Smooth muscle cell of bladder (primary cell): ENCODE results near the gene TEPSIN. TPM values are rescaled to one million over a fixed set of nuclear protein-coding genes. Genes with fewer than 3 reads are reported as not detected.

Experiments used
- total RNA-seq: library from RNA; depleted of rRNA; stranded (reverse); fragments of >200 nt; gene quantifications from 2 replicates; pipeline ENCODE4 v1.2.3, GENCODE V29; 2014

Gene TEPSIN
- total RNA-seq = 9.2 and 13.8 TPM in 2 replicates

GRCh38 chr17:81238815-81239713, at the start of gene TEPSIN, which contains the start of gene NDUFAF8:
Gene TEPSIN, minus strand, starts transcription at chr17:81239055. Its CDS starts 22 bp downstream, at chr17:81239033.
Gene NDUFAF8, plus strand, starts transcription at chr17:81239318. Its CDS starts 46 bp downstream, at chr17:81239364.

GRCh38 chr17:81222906-81223761, 15.7 kb downstream of the TEPSIN start, which contains the start of gene CEP131:
Gene CEP131, minus strand, starts transcription at chr17:81222965. Its CDS starts 2,909 bp downstream, at chr17:81220056.

Other genes starting within 250 kb of the TEPSIN start
- gene CHMP6, start 247.2 kb downstream of the TEPSIN start, total RNA-seq = 9.0 and 9.8 TPM in 2 replicates
- gene BAIAP2, start 203.9 kb downstream of the TEPSIN start, total RNA-seq = 9.4 and 12.7 TPM in 2 replicates
- gene PVALEF, start 73.5 kb downstream of the TEPSIN start, total RNA-seq = not detected in 2 replicates
- 0.18 and 0.43 TPM in 2 replicates for gene AATK, start 72.8 kb downstream of the TEPSIN start, total RNA-seq
- gene CEP131, start 16.1 kb downstream of the TEPSIN start, total RNA-seq = 10.2 and 10.4 TPM in 2 replicates
- 39.0 and 42.1 TPM in 2 replicates for gene NDUFAF8, start 263 bp upstream of the TEPSIN start, total RNA-seq
- gene SLC38A10, start 56.3 kb upstream of the TEPSIN start, total RNA-seq = 66.6 and 94.9 TPM in 2 replicates
- gene BAHCC1, start 156.4 kb upstream of the TEPSIN start, total RNA-seq = 3.1 and 3.9 TPM in 2 replicates